ENCODE results near the gene LCE1E.
A peak's percentile ranks its signal among the peaks of the same experiment; 100 is the strongest.

LCE1E gene

GRCh38 chr1:152786077-152786476 lies at the start of gene LCE1E:
Gene LCE1E (plus strand): TSS chr1:152786257. CDS start chr1:152787300, 1,043 bp downstream.
- no peak for DNase-seq

GRCh38 chr1:152737997-152738396 lies 48.1 kb upstream of the LCE1E start:
- DNase-seq = no peak

GRCh38 chr1:152739841-152740240 lies 46.2 kb upstream of the LCE1E start:
- no peak for DNase-seq

- DNase-seq = no peak
These were observed 44.4 kb upstream of the LCE1E start for GRCh38 chr1:152741656-152742055.

- DNase-seq = no peak
These were observed 42.5 kb upstream of the LCE1E start for GRCh38 chr1:152743371-152744145.

GRCh38 chr1:152745289-152745704 lies 40.8 kb upstream of the LCE1E start:
- peak; percentile 10 for DNase-seq

- DNase-seq = no peak
These were observed 40.2 kb upstream of the LCE1E start for GRCh38 chr1:152745765-152746444.

- DNase-seq = peak; percentile 17
These were observed 38.2 kb upstream of the LCE1E start for GRCh38 chr1:152747831-152748230.

- DNase-seq = no peak
These were observed 33.8 kb upstream of the LCE1E start for GRCh38 chr1:152752225-152752624.

- no peak for DNase-seq
These were observed 32.5 kb upstream of the LCE1E start for GRCh38 chr1:152753586-152753985.

GRCh38 chr1:152756872-152757271 lies 29.2 kb upstream of the LCE1E start:
- DNase-seq = no peak

GRCh38 chr1:152757747-152758146 lies 28.3 kb upstream of the LCE1E start, which contains the start of gene KPRP:
Gene KPRP (plus strand): TSS chr1:152758025. CDS start chr1:152759589, 1,564 bp downstream.
- DNase-seq = no peak

GRCh38 chr1:152758636-152759035 lies 27.4 kb upstream of the LCE1E start:
- no peak for DNase-seq

- no peak for DNase-seq
These were observed 26.4 kb upstream of the LCE1E start for GRCh38 chr1:152759453-152760173.

- DNase-seq = no peak
These were observed 25.4 kb upstream of the LCE1E start for GRCh38 chr1:152760551-152761190.

- DNase-seq = no peak
These were observed 24.3 kb upstream of the LCE1E start for GRCh38 chr1:152761609-152762213.

- DNase-seq = no peak
These were observed 17.1 kb upstream of the LCE1E start for GRCh38 chr1:152768847-152769533.

GRCh38 chr1:152770411-152770810 lies 15.6 kb upstream of the LCE1E start:
- DNase-seq = no peak

- no peak for DNase-seq
These were observed 11.2 kb upstream of the LCE1E start, which contains the start of gene LCE1F for GRCh38 chr1:152774875-152775274. Gene LCE1F (plus strand): TSS chr1:152775140. CDS start chr1:152776372, 1,232 bp downstream.

- DNase-seq = no peak
These were observed 9.7 kb upstream of the LCE1E start for GRCh38 chr1:152776361-152776760.

GRCh38 chr1:152777510-152778137 lies 8.4 kb upstream of the LCE1E start:
- peak; percentile 47 for DNase-seq

All from hematopoietic multipotent progenitor cell treated with erythropoietin and hydrocortisone succinate and interleukin-3 and kit ligand, for 4 days (in vitro differentiated cells).